Smooth muscle cell (in vitro differentiated cells): ENCODE results near the gene USP51. TPM values are rescaled to one million over a fixed set of nuclear protein-coding genes. Genes with fewer than 3 reads are reported as not detected.

Experiments used
- DNase-seq: peaks from one replicate; lab custom pipeline; 2025; ENCODE audit not compliant: unreplicated experiment; lab: John Stamatoyannopoulos, UW
- H2AFZ ChIP-seq: fragments of 200-600 bp; sonication (generic); 2 replicates; pipeline ENCODE4 v1.6.0; 2016; ENCODE audit warnings: antibody characterized with exemption, low read depth, mild to moderate bottlenecking
- H3F3A ChIP-seq: fragments of 200-600 bp; sonication (generic); 2 replicates; pipeline ENCODE4 v1.6.0; 2017; ENCODE audit warnings: antibody characterized with exemption, low read depth
- H3K27ac ChIP-seq: fragments of 200-600 bp; sonication (generic); 2 replicates; pipeline ENCODE4 v1.5.1; 2016; ENCODE audit warnings: low read depth, mild to moderate bottlenecking
- H3K27me3 ChIP-seq: fragments of 200-600 bp; sonication (generic); 2 replicates; pipeline ENCODE4 v1.6.1; 2016; ENCODE audit warnings: low read depth, mild to moderate bottlenecking
- H3K36me3 ChIP-seq: fragments of 200-600 bp; sonication (generic); 2 replicates; pipeline ENCODE4 v1.5.1; 2016; ENCODE audit warnings: low read depth
- H3K4me1 ChIP-seq: fragments of 200-600 bp; sonication (generic); 2 replicates; pipeline ENCODE4 v1.5.1; 2016; ENCODE audit warnings: low read depth
- H3K4me2 ChIP-seq: fragments of 200-600 bp; sonication (generic); 2 replicates; pipeline ENCODE4 v1.6.0; 2016; ENCODE audit warnings: mild to moderate bottlenecking
- H3K4me3 ChIP-seq: fragments of 200-600 bp; sonication (generic); 2 replicates; pipeline ENCODE4 v1.5.1; 2016; ENCODE audit warnings: mild to moderate bottlenecking
- H3K79me2 ChIP-seq: fragments of 200-600 bp; sonication (generic); 2 replicates; pipeline ENCODE4 v1.6.0; 2016; ENCODE audit warnings: low read depth, mild to moderate bottlenecking
- H3K9ac ChIP-seq: fragments of 200-600 bp; sonication (generic); 2 replicates; pipeline ENCODE4 v1.6.0; 2016; ENCODE audit warnings: low read depth
- H3K9me3 ChIP-seq: fragments of 200-600 bp; sonication (generic); replicated peaks from 2 replicates; pipeline ENCODE4 v1.5.1; 2016; ENCODE audit warnings: low read depth
- H4K20me1 ChIP-seq: fragments of 200-600 bp; sonication (generic); 2 replicates; pipeline ENCODE4 v1.6.0; 2016; ENCODE audit warnings: low read depth
- CTCF ChIP-seq: fragments of 200-600 bp; sonication (generic); IDR thresholded peaks from 2 replicates; pipeline ENCODE4 v1.5.1; 2017; ENCODE audit warnings: borderline replicate concordance, mild to moderate bottlenecking, antibody characterized with exemption; ENCODE audit not compliant: insufficient read depth, poor library complexity, severe bottlenecking
- WGBS: methylation state at CpG from one replicate; pipeline ENCODE4 v1.1.7; 2016; ENCODE audit warnings: low lambda C conversion rate; 5-methylcytosine and 5-hydroxymethylcytosine counted together
- polyA plus RNA-seq: library from polyadenylated mRNA; unstranded; fragments of >200 nt; fragmentation: Nextera tagmentation; extraction: Ambion mirVana; gene quantifications from 2 replicates; pipeline ENCODE4 v1.2.1, GENCODE V29; 2016
- total RNA-seq: library from RNA; depleted of rRNA; stranded (reverse); fragments of >200 nt; gene quantifications from 2 replicates; pipeline ENCODE4 v1.2.3, GENCODE V29; 2014

Gene USP51
- total RNA-seq (1.2 and 1.7 TPM in 2 replicates), polyA plus RNA-seq (0.37 and 1.5 TPM in 2 replicates)

GRCh38 chrX:55489314-55490009 is at the start of gene USP51:
Gene USP51, minus strand, starts transcription at chrX:55489848. Its CDS starts 909 bp downstream, at chrX:55488939.
- peak; percentile 8 for DNase-seq
- peak within 1 kb of the TSS; percentile 77 for H3K27ac ChIP-seq
- no peaks in the 10 kb centered on the region for H3K9me3 ChIP-seq
- H3K4me3 ChIP-seq, result peak within 1 kb of the TSS; percentile 71
- peak within 1 kb of the TSS; percentile 84 for H3K9ac ChIP-seq
- H3F3A ChIP-seq, result no peaks in the 10 kb centered on the region
- H2AFZ ChIP-seq, result peak within 1 kb of the TSS; percentile 94
- TF ChIP-seq CTCF, result no peak
- no peaks in the 10 kb centered on the region for H3K27me3 ChIP-seq
- H4K20me1 ChIP-seq, result no peaks in the 10 kb centered on the region
- no peaks in the 10 kb centered on the region for H3K36me3 ChIP-seq
- H3K4me2 ChIP-seq, result peak within 1 kb of the TSS; percentile 89
- WGBS, result 51% methylated on average over 32 of the region's 34 CpGs
- H3K79me2 ChIP-seq, result no peaks in the 10 kb centered on the region
- H3K4me1 ChIP-seq, result no peaks in the 10 kb centered on the region

- Histone ChIP-seq H3K4me3 (no peak overlapping the region), H3K9ac (no peak overlapping the region), H3K4me1 (no peaks in the 10 kb centered on the region), H3K79me2 (no peaks in the 10 kb centered on the region), H3K27me3 (no peaks in the 10 kb centered on the region), H2AFZ (no peak overlapping the region), H4K20me1 (no peaks in the 10 kb centered on the region), H3K4me2 (no peak overlapping the region), H3K27ac (no peak overlapping the region), H3F3A (no peaks in the 10 kb centered on the region), H3K9me3 (no peaks in the 10 kb centered on the region), H3K36me3 (no peaks in the 10 kb centered on the region)
- 76% methylated on average over 3 of the region's 3 CpGs for WGBS
- TF ChIP-seq CTCF, result no peak
- DNase-seq, result no peak
Measured at GRCh38 chrX:55524487-55524886, 34.8 kb upstream of the USP51 start.

GRCh38 chrX:55523356-55523755 is 33.7 kb upstream of the USP51 start:
- DNase-seq, result no peak
- Histone ChIP-seq H3K9me3 (no peaks in the 10 kb centered on the region), H3K4me1 (no peaks in the 10 kb centered on the region), H2AFZ (no peak overlapping the region), H3K27ac (no peak overlapping the region), H3F3A (no peaks in the 10 kb centered on the region), H3K9ac (no peak overlapping the region), H3K79me2 (no peaks in the 10 kb centered on the region), H3K4me2 (no peak overlapping the region), H3K4me3 (no peak overlapping the region), H3K36me3 (no peaks in the 10 kb centered on the region), H4K20me1 (no peaks in the 10 kb centered on the region), H3K27me3 (no peaks in the 10 kb centered on the region)
- TF ChIP-seq CTCF, result no peak
- WGBS, result 63% methylated on average over 1 of the region's 1 CpG
